Neutrophil (primary cell): ENCODE results near the gene KATNAL2.

Experiments used
- H3K27ac ChIP-seq: fragments of 200-600 bp; sonication (generic); 2 replicates; pipeline ENCODE4 v1.5.1; 2016; ENCODE audit warnings: mild to moderate bottlenecking, moderate library complexity
- H3K27me3 ChIP-seq: fragments of 200-600 bp; sonication (generic); 2 replicates; pipeline ENCODE4 v1.6.0; 2016; ENCODE audit warnings: mild to moderate bottlenecking
- H3K36me3 ChIP-seq: fragments of 200-600 bp; sonication (generic); 2 replicates; pipeline ENCODE4 v1.5.1; 2017
- H3K4me1 ChIP-seq, 2 experiments: fragments of 200-600 bp in 1 of 2; sonication (generic) in 1 of 2; 1 replicate in 1 of 2; 2 replicates in 1 of 2; pipeline versions ENCODE4 v1.5.1 to v1.6.1; 2013 to 2016; ENCODE audit warnings: low read depth in 1 of 2, low read length in 1 of 2, mild to moderate bottlenecking in 1 of 2, moderate library complexity in 1 of 2; ENCODE audit not compliant: control insufficient read depth in 1 of 2, insufficient read depth in 1 of 2
- H3K4me3 ChIP-seq, 2 experiments: fragments of 200-600 bp in 1 of 2; sonication (generic) in 1 of 2; 1 replicate in 1 of 2; 2 replicates in 1 of 2; pipeline ENCODE4 v1.5.1; 2013 to 2016; ENCODE audit warnings: low read depth in 1 of 2, low read length in 1 of 2, mild to moderate bottlenecking in 1 of 2, moderate library complexity in 1 of 2
- H3K9me3 ChIP-seq: fragments of 200-600 bp; sonication (generic); 2 replicates; pipeline ENCODE4 v1.5.1; 2016
- CTCF ChIP-seq: fragments of 200-600 bp; sonication (generic); IDR thresholded peaks from 2 replicates; pipeline ENCODE4 v1.5.1; 2016; ENCODE audit warnings: antibody characterized with exemption

KATNAL2 gene

GRCh38 chr18:47095810-47096209 is 178.4 kb downstream of the KATNAL2 start:
- no peaks in the 10 kb centered on the region for H3K9me3 ChIP-seq
- no peaks in the 10 kb centered on the region for H3K27me3 ChIP-seq
- H3K4me3 ChIP-seq, result no peak overlapping the region
- no peak overlapping the region for H3K27ac ChIP-seq
- TF ChIP-seq CTCF, result no peak
- H3K36me3 ChIP-seq, result no peaks in the 10 kb centered on the region
- H3K4me1 ChIP-seq, result no peaks in the 10 kb centered on the region

GRCh38 chr18:47100212-47100831 is 182.9 kb downstream of the KATNAL2 start:
- Histone ChIP-seq H3K27me3 (no peaks in the 10 kb centered on the region), H3K27ac (no peak overlapping the region), H3K4me1 (no peaks in the 10 kb centered on the region), H3K9me3 (no peaks in the 10 kb centered on the region), H3K36me3 (peaks cover 18% of the 10 kb centered on the region), H3K4me3 (no peak overlapping the region)
- TF ChIP-seq CTCF, result no peak

GRCh38 chr18:47108373-47108772 is 191.0 kb downstream of the KATNAL2 start:
- H3K27ac ChIP-seq, result no peak overlapping the region
- peaks cover 85% of the 10 kb centered on the region for H3K36me3 ChIP-seq
- H3K9me3 ChIP-seq, result no peaks in the 10 kb centered on the region
- TF ChIP-seq CTCF, result no peak
- H3K4me3 ChIP-seq, result no peak overlapping the region
- H3K27me3 ChIP-seq, result no peaks in the 10 kb centered on the region
- H3K4me1 ChIP-seq, result no peaks in the 10 kb centered on the region

GRCh38 chr18:47108998-47109405 is 191.6 kb downstream of the KATNAL2 start:
- Histone ChIP-seq H3K4me3 (no peak overlapping the region), H3K36me3 (peaks cover 91% of the 10 kb centered on the region), H3K27me3 (no peaks in the 10 kb centered on the region), H3K4me1 (no peaks in the 10 kb centered on the region), H3K27ac (no peak overlapping the region), H3K9me3 (no peaks in the 10 kb centered on the region)
- no peak for TF ChIP-seq CTCF

GRCh38 chr18:47109720-47110119 is 192.3 kb downstream of the KATNAL2 start:
- no peak for TF ChIP-seq CTCF
- Histone ChIP-seq H3K27me3 (no peaks in the 10 kb centered on the region), H3K4me1 (no peaks in the 10 kb centered on the region), H3K36me3 (peaks cover 93% of the 10 kb centered on the region), H3K4me3 (no peak overlapping the region), H3K9me3 (no peaks in the 10 kb centered on the region), H3K27ac (no peak overlapping the region)
